ENCODE results near the gene PSMB5. TPM values are rescaled to one million over a fixed set of nuclear protein-coding genes. Genes with fewer than 3 reads are reported as not detected.

PSMB5 gene
- total and polyA plus RNA-seq, 2 of the 13 experiments (the other 11 are each of a cell fraction or from before 2014, with no cell fraction given), result 705 to 871 TPM

DNA sequence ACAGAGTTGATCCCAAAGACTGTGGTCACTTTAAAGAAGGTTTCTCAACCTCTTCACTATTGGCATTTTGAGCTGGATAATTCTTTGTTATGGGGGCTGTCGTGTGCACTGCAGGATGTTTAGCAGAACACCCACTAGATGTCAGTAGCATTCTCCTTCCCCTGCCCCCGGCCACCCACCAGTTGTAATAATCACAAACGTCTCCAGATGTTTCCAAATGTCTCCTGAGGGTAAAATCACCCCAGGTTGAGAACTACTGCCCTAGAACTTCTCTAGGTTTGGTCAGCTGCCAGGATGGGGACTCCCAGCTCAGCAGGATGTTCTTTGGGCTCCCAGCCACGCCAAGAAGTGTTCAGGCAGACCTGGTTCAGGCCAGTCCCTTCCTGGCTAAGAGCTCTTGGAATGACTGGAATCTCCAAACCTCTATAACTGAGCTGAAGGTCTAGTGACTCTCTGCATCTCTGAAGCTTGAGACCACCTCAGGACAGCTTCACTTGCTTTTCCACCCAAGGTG, 39.9 kb downstream of the PSMB5 start (continued):
- no peak for TF ChIP-seq EP300 (IDR thresholded peaks at IDR 0.05; ENCODE audit: low read depth in 2 of 2, low read length in 2 of 2)
- TF ChIP-seq EP300 (CRISPR knock-in tag; IDR thresholded peaks at IDR 0.05; ENCODE audit: borderline replicate concordance), result 0 out of 2 replicates have a peak, but pooled peaks have one; percentile 16
- TF ChIP-seq SMYD3 (CRISPR knock-in tag; IDR thresholded peaks at IDR 0.05), result no peak
- TF ChIP-seq, protein P1, sequence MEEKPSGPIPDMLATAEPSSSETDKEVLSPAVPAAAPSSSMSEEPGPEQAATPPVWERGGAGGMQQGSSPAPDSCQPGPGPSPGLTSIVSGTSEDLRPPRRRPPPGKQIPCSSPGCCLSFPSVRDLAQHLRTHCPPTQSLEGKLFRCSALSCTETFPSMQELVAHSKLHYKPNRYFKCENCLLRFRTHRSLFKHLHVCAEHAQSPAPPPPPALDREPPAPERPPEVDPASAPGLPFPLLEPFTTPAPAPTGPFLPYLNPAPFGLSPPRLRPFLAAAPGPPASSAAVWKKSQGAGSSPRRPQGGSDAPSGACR (CRISPR knock-in tag; IDR thresholded peaks at IDR 0.05), result no peak
- TF ChIP-seq ZNF572 (CRISPR knock-in tag; IDR thresholded peaks at IDR 0.05), result 0 out of 2 replicates have a peak, but pooled peaks have one; percentile 71
- TF ChIP-seq BRCA1 (CRISPR knock-in tag; IDR thresholded peaks at IDR 0.05), result no peak
- TF ChIP-seq SMAD3 (CRISPR knock-in tag; IDR thresholded peaks at IDR 0.05), result 0 out of 2 replicates have a peak, but pooled peaks have one; percentile 44
- no peak for TF ChIP-seq ZFX (CRISPR knock-in tag; IDR thresholded peaks at IDR 0.05; ENCODE audit: low read depth)
- no peak for TF ChIP-seq ZNF24 (IDR thresholded peaks at IDR 0.05)
- peak; percentile 41; the same call in 1 of the 2 replicates for TF ChIP-seq PHF21A (CRISPR knock-in tag; IDR thresholded peaks at IDR 0.05)
- TF ChIP-seq ZNF230 (CRISPR knock-in tag; IDR thresholded peaks at IDR 0.05), result 0 out of 2 replicates have a peak, but pooled peaks have one; percentile 69
- peak; percentile 72 for TF ChIP-seq TEAD3 (CRISPR knock-in tag; optimal IDR thresholded peaks at IDR 0.05; ENCODE audit: borderline replicate concordance)
- no peak for TF ChIP-seq KLF16 (CRISPR knock-in tag; IDR thresholded peaks at IDR 0.05)
- TF ChIP-seq KDM3A (CRISPR knock-in tag; IDR thresholded peaks at IDR 0.05; ENCODE audit: low read depth), result 0 out of 2 replicates have a peak, but pooled peaks have one; percentile 26
- TF ChIP-seq ZNF101 (CRISPR knock-in tag; IDR thresholded peaks at IDR 0.05; ENCODE audit: borderline replicate concordance, low read depth), result 0 out of 2 replicates have a peak, but pooled peaks have one; percentile 47
- peak; percentile 87 for TF ChIP-seq ZNF501 (CRISPR knock-in tag; IDR thresholded peaks at IDR 0.05)
- TF ChIP-seq, protein P2, sequence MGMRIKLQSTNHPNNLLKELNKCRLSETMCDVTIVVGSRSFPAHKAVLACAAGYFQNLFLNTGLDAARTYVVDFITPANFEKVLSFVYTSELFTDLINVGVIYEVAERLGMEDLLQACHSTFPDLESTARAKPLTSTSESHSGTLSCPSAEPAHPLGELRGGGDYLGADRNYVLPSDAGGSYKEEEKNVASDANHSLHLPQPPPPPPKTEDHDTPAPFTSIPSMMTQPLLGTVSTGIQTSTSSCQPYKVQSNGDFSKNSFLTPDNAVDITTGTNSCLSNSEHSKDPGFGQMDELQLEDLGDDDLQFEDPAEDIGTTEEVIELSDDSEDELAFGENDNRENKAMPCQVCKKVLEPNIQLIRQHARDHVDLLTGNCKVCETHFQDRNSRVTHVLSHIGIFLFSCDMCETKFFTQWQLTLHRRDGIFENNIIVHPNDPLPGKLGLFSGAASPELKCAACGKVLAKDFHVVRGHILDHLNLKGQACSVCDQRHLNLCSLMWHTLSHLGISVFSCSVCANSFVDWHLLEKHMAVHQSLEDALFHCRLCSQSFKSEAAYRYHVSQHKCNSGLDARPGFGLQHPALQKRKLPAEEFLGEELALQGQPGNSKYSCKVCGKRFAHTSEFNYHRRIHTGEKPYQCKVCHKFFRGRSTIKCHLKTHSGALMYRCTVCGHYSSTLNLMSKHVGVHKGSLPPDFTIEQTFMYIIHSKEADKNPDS (CRISPR knock-in tag; IDR thresholded peaks at IDR 0.05), result no peak
- no peak for TF ChIP-seq ZNF552 (CRISPR knock-in tag; IDR thresholded peaks at IDR 0.05; ENCODE audit: borderline replicate concordance)
- TF ChIP-seq BORCS8-MEF2B (CRISPR knock-in tag; IDR thresholded peaks at IDR 0.05), result peak; percentile 62; the same call in 1 of the 2 replicates
- TF ChIP-seq ZNF768 (CRISPR knock-in tag; IDR thresholded peaks at IDR 0.05), result no peak
- TF ChIP-seq ZFP36L1 (CRISPR knock-in tag; IDR thresholded peaks at IDR 0.05), result no peak
- 0 out of 2 replicates have a peak, but pooled peaks have one; percentile 37 for TF ChIP-seq ARID2 (CRISPR knock-in tag; IDR thresholded peaks at IDR 0.05; ENCODE audit: borderline replicate concordance)
- no peak for TF ChIP-seq PRPF4 (IDR thresholded peaks at IDR 0.05; ENCODE audit: low read depth, low read length, poor library complexity, severe bottlenecking)
- TF ChIP-seq, protein P3, sequence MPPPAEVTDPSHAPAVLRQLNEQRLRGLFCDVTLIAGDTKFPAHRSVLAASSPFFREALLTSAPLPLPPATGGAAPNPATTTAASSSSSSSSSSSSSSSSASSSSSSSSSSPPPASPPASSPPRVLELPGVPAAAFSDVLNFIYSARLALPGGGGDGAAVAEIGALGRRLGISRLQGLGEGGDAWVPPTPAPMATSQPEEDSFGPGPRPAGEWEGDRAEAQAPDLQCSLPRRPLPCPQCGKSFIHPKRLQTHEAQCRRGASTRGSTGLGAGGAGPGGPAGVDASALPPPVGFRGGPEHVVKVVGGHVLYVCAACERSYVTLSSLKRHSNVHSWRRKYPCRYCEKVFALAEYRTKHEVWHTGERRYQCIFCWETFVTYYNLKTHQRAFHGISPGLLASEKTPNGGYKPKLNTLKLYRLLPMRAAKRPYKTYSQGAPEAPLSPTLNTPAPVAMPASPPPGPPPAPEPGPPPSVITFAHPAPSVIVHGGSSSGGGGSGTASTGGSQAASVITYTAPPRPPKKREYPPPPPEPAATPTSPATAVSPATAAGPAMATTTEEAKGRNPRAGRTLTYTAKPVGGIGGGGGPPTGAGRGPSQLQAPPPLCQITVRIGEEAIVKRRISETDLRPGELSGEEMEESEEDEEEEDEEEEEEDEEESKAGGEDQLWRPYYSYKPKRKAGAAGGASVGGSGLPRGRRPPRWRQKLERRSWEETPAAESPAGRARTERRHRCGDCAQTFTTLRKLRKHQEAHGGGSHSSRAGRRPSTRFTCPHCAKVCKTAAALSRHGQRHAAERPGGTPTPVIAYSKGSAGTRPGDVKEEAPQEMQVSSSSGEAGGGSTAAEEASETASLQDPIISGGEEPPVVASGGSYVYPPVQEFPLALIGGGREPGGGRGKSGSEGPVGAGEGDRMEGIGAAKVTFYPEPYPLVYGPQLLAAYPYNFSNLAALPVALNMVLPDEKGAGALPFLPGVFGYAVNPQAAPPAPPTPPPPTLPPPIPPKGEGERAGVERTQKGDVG (CRISPR knock-in tag; IDR thresholded peaks at IDR 0.05; ENCODE audit: borderline replicate concordance), result peak; percentile 25; the same call in 1 of the 2 replicates
- peak; percentile 64; the same call in 1 of the 2 replicates for TF ChIP-seq ZNF607 (CRISPR knock-in tag; IDR thresholded peaks at IDR 0.05; ENCODE audit: borderline replicate concordance)
- TF ChIP-seq STAG1 (CRISPR knock-in tag; IDR thresholded peaks at IDR 0.05), result peak; percentile 82
